ENCODE results near the gene RHBDD1.

DNA sequence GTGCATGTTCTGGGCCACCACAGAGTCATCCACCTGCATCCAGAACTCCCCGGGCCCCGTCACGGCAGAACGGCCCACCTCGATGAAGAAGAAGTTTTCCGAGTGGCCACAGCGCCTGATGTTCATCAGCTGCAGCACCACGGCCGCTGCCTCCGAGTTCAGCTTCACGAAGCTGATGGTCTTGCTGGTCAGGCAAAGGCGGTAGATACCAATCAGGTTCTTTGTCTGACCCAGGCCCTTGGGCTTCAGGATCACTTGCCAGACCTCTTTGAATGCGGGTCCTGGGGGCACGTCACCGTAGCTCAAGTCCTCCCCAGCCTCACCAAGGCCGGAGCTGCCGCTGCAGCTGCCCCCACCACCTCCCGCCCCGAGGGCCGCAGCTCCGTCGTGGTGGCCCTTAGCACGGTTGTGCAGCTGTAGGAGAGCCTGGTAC is 37.8 kb upstream of the RHBDD1 start:
- TF ChIP-seq, protein P1, sequence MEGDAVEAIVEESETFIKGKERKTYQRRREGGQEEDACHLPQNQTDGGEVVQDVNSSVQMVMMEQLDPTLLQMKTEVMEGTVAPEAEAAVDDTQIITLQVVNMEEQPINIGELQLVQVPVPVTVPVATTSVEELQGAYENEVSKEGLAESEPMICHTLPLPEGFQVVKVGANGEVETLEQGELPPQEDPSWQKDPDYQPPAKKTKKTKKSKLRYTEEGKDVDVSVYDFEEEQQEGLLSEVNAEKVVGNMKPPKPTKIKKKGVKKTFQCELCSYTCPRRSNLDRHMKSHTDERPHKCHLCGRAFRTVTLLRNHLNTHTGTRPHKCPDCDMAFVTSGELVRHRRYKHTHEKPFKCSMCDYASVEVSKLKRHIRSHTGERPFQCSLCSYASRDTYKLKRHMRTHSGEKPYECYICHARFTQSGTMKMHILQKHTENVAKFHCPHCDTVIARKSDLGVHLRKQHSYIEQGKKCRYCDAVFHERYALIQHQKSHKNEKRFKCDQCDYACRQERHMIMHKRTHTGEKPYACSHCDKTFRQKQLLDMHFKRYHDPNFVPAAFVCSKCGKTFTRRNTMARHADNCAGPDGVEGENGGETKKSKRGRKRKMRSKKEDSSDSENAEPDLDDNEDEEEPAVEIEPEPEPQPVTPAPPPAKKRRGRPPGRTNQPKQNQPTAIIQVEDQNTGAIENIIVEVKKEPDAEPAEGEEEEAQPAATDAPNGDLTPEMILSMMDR (IDR thresholded peaks at IDR 0.05), result no peak
- TF ChIP-seq POLR2A (IDR thresholded peaks at IDR 0.05), result no peak

Measured in heart left ventricle (tissue), 13 donors.